Hepatic stellate cell (primary cell): ENCODE measurements around the gene SPATS2L.

Source experiments
- DNase-seq: peaks from one replicate; pipeline ENCODE4 v3.0.0; 2011; ENCODE audit warnings: low spot score

The SPATS2L gene

DNA sequence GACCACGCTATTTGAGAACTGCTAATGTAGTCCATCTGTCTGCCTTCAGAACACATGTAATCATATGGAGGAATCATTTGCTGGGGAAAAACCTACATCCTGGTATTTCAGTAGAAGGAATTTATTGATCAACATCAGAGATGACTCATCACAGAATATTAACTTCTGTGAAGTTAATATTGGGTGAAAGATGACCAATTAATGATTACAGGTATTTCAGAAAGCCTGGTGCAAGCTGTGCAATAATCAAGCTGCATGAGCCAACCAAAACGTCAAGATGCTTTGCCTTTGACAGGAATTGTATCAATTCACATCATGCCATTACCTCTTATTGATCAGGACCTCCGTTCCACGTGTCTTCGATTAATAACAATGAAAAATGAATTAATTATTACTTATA, 9.4 kb upstream of the SPATS2L start:
- DNase-seq: no peak

DNA sequence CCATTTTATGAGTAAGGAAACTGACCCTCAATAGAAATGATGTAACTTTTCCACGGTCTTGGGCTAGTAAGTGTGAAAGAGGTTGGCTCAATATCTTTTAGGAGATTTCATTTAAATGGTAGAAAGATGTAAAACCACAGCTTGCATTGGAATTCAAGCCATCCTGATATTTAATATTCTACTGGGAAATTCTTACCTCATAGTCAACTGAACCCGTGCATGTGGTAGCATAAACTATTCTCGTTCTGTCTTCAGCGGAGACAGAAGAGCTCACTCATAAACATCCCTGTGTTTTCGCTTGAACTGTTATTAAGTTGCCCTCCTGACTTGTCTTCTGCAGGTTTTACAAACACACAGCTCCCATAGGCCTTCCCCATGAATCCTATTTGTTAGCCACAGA, 8.5 kb upstream of the SPATS2L start:
- no peak for DNase-seq

DNA sequence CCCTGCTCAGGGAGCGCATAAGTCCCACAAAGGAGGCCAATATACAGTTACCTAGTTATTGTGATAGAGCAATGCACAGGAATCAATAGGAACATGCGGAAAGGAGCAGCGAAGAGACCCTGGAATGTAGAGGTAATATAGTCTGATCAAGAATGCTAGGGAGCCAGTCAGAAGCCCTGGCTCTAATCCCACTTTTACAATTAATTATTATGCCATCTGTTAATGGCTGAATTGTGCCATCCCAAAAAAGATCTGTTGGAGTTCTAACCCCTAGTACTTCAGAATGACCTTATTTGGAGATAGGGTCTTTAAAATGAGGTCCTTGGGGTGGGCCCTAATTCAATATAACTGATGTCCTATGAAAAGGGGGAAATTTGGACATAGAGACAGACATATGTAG, 7.7 kb upstream of the SPATS2L start:
- DNase-seq: no peak

DNA sequence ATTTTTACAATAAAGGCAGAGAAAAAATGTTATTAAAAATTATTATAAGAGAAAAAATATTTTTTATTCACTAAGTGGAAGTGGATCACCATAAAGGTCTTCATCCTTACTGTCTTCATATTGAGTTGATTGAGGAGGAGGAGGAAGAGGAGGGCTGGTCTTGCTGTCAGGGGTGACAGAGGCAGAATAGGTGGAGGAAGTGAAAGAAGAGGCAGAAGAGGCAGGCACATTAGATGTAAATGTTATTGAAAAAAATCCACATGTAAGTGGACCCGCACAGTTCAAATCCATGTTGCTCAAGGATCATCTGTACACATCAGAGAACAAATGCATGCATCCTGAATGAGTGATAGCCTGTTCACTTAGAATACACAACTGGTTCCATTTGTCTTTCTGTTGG, 6.4 kb upstream of the SPATS2L start:
- DNase-seq: no peak

DNA sequence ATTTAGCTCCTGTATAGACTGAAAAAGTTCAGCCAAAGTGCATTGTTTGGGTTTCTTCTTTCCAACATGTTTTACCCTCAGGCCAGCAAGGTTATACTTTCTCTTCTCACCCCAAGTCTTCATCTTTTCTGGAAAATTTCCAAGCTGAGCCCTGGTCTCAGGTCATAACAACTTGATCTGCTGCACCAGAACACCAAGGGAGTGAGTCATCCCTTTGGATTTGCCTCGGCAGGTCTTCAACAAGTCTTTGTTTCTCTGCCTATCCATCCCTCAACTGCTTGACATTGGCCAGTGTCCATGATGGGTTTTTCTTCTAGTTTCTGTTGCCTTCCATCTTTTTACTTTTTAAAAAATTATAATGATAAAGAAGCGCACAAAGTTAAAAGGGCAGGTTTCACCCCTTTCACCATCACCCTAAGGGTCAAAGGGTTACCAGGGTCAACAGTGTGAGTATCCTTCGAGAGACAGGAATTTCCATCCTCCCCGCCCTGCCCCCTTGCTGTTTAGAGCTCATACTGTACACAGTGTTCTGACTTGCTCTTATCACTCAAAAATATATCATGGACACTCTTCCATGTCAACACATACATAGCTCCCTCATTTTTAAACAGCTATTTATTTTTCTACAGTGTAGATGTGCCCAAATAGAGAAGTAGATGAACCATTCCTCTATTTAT, 5.7 kb upstream of the SPATS2L start:
- DNase-seq: no peak

DNA sequence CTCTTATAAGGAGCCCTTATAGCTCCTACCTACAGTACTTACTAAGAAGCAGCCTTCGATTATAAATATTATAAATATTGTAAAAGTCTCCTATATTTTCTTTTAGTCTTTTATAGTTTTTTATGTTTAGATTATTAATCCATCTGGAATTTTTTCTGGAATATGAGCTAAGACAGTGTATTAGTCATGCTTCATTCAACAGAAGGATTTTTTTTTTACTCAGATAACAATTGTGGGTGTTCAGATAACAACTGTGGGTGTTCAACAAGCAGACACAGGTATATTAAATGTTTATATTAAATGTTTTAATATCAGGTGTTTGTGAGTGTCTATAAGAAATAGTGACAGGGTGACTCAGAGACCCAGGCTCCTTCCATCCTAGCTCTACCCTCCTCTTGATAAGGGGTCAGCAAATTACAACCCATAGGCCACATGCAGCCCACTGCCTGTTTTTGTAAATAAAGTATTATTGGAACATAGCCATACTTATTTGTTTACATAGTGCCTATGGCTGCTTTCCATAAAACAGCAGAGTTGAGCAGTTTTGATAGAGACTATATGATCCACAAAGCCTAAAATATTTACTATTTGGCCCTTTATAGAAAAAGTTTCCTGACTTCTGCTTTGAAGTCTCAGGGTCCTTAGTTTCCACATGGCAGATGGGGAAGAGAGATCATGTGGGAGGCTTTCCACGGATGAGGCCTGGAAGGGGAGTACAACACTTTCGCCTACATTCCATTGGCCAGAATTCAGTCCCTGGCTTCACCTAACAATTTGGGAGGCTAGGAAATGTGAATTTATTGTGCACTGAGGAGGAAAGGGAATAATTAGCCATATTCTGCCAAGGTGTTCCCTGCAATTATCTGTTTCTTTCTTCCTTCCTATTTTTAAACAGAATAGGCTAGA, 4.3 kb upstream of the SPATS2L start:
- DNase-seq: peak; percentile 12

DNA sequence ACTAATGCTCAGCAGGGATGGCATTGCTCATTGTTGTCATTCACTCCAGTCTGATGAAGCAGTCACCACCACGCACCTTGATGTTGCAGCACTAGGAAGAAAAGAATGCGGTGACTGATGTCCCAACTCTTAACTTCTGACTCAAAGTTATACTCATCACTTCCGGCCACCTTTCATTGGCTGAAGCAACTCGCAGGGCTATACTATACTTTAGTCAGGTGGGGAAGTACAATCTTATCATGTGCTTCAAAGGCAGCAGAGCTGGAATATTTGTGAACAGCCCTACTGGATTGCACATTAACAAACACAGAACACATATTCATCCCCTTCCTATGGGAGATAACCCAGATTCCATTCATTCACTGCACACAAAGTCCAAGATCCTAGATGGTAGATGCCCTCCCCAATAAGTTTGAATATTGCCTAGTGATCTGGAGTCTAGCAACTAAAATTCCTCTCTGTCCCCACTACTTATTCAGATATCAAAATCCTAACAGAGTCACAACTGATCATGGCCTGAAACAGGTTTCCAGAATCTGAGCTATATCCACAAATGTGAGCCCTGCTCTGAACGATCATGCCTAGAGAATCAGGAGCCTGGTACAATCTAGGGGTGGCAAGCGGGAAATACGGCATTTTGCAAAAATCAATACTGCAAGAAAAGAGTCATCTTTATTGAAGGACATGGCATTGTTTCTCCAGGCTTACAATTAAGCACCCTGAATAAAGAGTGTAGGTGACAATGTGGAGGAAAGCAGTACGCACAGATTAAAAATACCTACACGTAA, 3.4 kb upstream of the SPATS2L start:
- peak; percentile 16 for DNase-seq

DNA sequence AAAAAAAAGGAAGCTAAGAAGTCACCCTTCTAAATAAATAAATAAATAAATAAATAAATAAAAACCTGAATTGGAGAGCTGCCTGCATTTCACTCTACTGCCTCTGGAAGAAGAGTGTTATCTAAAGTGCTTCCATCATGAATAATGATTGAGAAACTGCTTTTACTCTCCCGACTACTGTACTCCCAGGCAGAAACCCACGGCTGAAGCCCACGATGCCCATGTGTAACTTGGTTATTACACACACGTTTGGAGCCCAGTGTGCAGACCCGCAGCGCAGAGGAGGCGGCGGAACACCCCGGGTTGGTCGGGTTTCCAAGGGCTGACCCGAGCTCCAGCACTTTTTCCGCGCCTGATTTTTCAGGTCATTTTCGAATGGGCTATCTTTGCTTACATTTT, 697 bp upstream of the SPATS2L start:
- peak; percentile 59 for DNase-seq

DNA sequence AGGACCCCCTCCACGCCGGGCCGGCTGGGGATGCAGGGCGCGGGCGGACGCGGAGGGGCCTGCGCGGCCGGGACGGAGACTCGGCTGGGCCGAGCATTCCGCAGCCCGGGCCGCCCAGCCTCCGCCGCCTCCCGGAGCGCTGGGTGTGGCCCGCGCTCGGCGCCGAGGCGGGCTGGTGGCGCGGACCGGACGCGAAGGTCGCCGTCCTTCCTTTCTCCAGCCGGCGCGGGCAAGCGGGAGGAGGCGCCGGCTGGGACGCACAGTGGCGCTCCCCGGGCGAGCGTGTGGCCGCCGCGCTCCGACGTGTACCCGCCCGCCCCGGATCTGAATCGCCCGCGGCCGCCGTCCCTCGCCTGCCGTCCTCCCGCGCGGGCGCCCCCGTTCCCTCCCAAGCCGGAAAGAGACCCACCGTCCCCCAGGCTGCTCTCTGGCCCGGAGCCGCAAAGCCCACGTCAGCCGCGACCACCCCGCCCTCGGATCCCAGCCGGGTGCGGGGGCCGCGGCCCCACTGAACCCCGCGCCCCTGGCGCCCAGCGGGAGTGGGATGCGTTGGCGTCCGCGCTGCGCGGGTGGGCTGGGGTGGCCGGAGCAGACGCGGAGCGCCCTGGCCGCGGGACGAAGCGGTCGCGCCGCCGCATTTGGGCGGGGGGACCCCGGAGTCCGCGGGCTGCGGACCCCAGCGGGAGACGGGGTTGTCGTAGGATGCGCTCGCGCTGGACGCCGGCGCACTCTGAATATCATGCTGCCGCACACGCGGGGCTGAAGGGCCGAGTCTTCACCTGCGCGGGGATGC, 634 bp downstream of the SPATS2L start:
- DNase-seq: peak; percentile 48

DNA sequence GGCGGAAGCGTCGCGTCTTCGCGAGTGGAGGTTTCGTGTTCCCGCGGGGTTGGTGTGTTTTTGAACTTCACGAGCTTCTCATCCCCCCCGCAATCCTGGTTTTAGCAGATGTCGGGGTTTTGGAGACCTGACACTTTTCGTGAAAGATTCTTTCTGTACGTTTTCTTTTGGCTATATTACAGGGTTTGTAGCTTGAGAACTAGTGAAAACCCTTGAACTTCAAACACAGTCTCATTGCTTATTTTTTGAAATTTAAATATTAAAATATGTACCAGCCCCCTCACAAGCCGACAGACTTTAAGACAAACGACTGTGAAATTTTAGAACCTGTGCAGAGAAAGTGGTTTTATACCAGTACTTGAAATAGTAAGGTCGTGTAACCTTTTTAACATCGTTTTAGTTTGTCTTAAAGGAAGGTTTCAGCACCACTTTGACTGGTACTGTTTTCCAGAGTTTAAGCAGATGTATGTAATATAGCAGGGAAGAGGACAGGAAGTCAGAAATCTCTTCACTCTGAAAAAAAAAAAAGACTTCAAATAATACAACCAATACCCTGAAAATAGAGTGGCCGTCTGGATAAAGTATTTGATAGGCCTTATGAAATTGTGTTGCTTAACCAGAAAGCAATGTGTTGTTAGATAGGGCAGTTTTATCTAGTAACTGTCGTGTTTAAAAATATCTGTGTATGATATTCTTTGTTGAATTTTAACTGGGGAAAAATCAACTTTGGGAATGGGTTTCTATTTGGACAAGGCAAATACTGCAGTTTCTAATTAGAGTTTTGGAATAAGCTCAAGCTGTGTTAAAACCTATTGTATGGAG, 1.4 kb downstream of the SPATS2L start:
- no peak for DNase-seq

DNA sequence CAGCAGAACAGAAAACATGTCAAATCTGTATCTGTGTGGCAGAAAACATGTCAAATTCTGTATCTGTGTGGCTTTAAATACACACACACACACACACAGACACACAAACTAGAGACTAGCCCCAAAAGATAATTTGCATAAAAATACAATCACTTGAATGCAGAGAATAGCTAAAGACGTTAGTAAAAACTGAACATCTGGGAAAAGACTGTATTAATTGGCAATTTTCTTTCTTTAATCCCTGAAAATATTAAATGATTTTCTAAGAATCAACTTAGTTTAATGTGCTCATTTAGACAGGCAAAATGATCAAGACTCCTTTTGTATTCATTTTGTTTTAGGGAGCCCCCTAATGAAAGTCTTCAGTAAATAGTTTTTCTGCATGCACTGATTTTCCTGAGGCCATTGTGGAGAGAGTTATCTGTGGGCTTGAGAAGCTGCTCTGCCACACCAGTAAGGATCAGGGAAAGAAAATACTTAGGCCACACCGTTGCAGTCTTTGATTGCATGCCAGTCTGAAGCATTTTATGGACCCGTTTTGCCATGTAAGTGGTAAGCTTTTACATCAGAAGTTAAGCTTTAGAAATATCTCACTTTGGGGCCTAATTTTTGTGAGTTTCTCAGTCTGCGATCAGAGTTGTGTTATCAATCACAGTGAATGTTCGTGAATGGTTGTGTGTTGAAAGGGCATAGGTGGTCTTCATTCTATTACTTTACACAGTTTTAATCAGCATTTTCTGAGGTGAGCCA, 2.2 kb downstream of the SPATS2L start:
- DNase-seq: no peak

DNA sequence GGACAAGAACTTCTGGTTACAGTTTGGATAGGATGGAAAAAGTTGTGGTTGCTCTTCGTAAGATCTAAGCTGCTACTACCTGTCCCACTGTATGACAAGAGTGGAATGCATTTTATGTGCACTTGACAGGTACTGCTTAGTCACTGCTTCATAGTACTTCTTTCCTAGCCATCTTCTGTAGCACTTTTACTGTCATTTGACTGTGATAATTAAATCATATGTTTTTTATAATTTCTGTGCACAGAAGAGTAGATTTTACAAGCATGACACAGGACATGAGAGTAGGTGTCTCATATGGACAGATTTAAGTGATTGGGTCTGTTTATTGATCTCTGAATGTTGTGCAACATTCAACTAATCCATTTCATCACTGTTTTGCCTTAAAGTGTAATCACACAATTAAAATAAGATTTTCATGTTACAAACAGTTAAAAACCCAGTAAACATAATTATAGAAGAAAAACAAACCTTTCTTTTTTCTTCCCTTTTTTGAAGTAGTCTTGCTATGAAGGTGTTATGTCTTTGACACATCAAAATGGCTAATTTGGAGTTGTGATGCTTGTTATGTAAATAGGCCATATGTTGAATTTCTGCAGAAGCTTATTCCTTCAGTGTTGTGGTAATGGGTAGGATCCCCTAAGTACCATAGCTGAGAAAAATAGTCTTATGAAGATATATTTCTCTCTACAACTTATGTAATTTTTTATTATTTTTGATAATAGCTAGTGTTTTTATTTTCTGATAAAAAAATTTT, 3.0 kb downstream of the SPATS2L start:
- DNase-seq: no peak

DNA sequence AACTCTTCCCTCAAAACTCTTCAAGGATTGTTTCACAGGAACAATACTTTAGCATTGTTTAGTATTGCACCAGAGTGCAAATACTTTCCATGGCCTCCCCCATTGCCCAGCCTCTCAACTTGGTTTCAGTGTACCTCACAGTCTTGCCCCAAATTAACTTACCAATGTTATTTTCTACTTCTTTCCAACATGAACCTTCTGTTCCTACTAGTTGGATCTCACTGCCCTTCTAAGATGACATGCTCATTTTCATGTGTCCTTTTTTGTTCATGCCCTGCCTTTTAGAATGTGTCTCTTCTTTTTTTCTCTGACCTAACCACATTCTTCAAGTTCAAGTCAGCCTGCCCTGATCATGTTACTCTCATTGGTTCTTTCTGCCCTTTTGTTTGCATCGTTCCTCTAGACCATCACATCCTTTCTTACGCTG, 4.1 kb downstream of the SPATS2L start:
- DNase-seq: no peak

DNA sequence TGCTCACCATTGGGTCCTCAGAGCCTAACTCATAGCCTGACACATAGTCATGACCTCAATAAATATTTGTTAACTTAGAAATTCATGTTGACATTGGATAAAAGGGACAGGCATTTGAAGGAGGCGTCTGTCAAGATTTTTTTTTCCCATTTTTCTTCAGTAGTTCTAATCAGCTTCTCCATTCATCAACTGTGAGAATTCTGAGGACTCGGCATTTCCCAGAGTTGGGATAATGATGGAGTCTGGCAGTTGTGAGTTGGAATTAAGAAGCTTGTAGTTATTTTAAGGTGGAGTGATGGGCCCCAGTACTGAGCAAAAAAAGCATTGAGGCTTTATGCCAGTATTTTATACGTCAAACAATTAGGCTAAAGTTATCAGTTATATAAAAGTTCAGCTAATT, 4.6 kb downstream of the SPATS2L start:
- DNase-seq: no peak

DNA sequence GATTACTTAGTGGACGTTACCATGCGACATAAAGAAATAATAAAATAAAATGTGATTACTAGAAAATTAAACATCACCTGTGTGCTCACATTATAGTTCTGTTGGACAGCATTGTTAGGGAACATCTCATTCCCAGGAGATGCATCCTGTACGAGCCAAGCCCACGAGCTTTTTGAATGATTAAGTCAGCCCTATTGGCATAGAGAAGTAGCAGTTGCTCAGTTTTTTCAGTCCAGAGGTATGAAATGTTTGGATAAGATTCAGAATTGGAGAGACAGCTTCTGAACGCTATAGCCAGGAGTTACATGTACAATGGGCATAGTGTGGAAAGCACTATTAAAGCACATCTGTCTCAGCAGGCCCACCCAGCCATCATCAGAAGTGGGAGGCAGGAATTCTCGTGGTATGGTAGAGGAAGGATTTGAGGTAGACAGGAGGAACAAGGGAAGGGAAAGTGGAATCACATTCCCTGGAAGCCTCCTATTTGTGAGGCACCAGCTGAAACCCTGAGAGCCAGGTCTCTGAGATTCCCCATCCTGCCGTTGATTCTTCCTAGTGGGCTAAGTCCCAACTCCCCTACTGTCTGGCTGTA, 8.6 kb downstream of the SPATS2L start:
- no peak for DNase-seq

DNA sequence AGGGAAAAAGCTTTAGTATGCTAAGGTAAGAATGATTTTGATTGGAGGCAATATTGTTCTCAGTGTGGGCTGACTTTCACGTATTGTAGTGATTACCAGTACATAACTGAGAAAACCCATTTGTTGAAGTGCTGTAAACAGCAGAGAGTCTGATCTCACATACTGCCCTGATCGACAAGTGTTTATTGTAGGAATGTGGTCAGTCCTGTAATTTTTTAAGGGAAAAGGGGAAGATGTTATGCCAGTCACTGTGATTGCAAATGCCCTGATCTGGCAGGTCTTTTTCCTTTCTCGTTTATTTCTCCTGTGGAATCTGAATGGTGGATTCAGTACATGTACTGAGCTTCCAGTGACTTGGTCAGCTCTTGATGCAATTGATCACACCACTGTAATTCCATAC, 11.5 kb downstream of the SPATS2L start:
- no peak for DNase-seq

DNA sequence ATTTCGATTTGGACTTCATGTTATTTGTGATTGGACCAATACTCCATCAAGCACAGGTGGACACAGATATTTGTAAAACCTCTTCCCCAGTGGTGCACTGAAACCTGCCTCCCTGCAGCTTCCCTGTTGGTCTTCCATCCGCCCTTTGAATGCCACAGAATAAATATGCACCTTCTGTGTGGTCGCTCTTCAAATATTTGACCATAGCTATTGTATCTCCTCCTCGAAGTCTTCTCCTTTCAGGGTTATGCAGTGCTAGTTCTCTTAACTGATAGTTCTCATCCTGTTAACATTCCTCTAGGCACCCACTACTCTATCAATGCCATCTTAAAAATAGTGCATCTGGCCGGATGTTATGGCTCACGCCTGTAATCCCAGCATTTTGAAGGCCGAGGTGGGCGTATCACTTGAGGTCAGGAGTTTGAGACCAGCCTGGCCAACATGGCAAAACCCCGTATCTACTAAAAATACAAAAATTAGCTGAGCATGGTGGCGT, 12.5 kb downstream of the SPATS2L start:
- DNase-seq: no peak

DNA sequence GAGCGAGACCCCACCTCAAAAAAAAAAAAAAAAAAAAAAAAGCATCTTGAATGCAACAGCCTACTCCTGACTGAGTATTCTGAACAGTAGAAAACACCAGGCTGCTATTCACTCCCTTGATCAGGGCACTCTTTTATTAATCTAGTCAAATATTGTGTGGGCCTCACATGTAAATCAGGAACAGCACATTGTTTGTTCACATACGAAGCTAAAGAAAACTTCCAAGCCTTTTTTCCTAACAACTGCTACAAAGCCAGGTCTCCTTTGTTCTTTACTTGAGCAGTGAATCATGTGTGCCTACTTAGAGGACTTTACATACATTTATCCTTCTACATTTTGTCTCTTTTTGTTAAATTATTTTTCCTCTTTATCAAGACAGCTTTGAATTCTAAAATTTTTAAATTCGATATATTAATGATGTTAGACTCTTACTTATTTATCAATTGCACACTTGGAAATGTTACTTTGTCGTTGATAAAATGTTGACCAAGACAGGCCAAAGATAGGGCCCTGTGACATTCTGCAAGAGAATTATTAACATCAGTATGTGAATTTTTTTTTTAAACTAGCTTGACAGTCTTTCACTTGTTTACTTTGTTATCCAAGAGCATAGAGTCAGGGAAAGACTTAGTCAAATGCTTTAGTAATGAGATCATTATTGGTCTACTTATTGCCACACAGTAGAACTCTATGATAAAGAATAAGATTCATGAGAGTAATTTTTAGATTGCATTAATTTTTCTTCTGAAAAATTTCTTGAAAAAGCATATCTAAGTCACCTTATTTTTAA, 13.2 kb downstream of the SPATS2L start:
- peak; percentile 41 for DNase-seq
